GM19240 (cell line): ENCODE data around the gene QSOX2.

Experiments
- DNase-seq: peaks from one replicate; pipeline ENCODE4 v3.0.0; 2011; ENCODE audit warnings: low spot score; ENCODE audit not compliant: insufficient read length

QSOX2 gene

DNA sequence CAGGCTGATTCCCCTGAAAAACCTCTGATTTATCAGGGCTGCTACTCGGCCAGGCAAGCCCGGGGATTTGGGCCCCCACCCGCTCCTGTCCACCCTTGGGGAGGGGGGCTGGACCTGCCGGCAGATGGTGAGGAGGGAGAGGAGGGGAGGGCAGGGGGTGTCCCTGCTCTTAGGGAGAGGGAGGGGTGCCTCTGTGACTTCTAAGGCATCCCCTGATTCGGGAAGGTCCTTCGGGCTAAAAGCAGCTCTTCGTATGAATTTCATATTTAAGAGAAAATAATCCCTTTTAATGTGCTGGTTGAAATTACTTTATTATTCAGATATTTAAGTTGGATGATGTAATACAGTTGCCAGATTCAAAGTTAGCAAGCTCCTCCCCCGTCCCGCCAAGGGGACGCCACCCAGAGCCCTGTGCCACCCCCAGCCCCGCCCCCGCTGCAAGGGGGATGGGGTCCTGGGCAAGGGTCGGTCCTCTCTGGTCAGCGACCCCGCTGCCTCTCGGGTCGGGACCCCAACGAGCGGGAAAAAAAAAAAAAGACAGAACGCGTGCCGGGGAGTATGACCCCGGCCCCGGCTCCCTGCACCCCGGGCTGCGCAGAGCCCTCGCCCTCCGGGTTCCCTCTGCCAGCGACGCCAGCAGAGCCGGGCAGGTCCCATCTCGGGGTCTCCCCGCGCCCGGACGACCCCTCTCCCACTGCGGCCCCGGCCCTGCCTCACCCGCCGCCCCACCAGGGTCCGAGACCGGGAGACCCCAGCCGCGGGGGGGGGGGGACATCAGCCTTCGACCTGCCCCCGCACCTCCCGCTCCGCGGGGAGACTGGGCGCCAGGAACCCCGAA lies 53.1 kb downstream of the QSOX2 start:
- DNase-seq: no peak

DNA sequence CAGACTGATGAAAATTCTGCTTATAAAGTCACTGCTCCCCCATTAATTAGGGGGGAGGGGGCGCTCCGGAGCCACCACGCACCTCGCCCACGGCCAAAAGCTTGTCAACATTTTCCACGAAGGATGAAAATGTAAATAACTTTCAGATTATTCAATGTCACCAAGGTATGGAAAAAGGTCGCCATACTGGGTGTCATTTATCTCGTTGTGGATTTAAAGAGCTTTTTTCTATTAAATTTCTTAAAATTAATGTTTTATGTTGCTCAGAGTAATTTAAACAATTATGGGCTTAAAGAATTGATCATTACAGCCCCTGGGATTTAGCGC lies 53.7 kb downstream of the QSOX2 start:
- DNase-seq: no peak

DNA sequence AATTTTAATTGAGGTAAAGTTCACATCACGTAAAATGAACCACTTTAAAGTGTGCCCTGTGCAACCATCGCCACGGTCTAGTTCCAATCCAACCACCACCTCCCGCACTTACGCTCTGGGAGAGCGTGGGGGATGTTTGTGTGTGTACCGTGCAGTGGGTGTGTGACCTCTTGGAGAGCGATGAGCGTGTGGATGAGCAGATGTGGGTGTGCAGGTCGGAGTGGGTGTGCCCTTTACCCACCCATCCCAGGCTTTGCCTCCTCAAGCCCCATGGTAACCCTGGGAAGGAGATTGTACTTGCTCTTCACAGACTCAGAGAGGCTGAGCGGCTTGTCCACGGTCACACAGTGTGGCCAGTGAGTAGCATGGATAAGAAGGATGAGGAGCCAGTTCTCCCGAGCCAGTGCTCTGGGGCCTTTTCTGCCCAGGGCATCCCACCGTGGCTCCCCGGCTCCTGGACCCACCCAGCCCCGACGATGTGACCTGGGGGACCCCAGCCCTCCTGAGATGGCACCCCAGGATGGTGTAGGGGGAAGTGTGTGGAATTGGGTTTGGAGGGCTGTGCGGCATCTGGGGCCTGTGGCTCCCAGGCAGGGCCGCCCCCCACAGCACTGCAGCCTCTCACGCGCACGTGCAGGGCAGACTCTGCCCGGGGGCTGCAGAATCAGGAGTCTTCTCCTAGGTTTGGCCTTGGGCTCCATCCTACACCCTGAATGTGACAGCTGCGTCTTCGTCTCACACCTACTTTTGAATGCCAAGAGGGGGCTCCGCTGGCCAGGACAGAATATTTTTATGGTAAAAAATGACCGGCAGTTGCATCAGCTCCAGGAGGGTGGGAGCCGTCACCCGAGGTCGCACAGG lies 54.3 kb downstream of the QSOX2 start:
- DNase-seq: no peak

DNA sequence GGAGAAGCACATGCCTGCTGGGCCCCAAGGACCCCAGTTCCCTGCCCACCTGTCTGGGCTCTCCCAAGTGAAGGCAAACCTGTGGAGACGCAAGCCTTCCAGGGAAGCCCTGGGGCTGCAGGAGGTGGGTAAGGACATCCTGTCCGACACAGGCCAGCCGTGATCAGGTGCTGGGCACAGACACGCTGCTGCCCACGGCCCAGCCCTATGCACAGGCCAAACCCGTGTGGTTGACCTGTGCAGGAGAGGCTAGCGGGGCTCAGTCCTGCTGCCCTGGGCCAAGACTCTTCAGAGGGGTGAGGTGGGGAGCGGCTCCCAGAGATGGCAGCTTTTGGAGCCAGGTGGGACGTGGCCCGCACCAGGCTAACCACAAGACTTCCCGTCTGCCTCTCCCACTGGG lies 55.0 kb downstream of the QSOX2 start:
- DNase-seq: no peak

DNA sequence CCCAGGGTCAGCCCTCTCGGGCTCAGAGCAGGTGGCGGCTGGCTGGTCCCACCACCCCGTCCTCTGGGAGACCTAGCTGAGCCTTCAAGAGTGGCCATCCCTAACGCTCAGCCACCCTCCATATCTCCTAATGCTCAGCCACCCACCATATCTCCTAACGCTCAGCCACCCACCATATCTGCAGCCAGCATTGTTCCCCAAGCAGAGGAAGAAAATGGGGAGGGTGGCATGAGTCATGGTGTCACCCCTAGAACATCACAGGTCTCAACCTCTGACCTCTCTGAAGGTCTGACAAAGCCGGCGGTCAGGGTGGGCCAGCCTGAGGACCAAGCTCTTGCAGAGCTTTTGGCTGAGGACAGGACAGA lies 55.4 kb downstream of the QSOX2 start:
- DNase-seq: no peak

DNA sequence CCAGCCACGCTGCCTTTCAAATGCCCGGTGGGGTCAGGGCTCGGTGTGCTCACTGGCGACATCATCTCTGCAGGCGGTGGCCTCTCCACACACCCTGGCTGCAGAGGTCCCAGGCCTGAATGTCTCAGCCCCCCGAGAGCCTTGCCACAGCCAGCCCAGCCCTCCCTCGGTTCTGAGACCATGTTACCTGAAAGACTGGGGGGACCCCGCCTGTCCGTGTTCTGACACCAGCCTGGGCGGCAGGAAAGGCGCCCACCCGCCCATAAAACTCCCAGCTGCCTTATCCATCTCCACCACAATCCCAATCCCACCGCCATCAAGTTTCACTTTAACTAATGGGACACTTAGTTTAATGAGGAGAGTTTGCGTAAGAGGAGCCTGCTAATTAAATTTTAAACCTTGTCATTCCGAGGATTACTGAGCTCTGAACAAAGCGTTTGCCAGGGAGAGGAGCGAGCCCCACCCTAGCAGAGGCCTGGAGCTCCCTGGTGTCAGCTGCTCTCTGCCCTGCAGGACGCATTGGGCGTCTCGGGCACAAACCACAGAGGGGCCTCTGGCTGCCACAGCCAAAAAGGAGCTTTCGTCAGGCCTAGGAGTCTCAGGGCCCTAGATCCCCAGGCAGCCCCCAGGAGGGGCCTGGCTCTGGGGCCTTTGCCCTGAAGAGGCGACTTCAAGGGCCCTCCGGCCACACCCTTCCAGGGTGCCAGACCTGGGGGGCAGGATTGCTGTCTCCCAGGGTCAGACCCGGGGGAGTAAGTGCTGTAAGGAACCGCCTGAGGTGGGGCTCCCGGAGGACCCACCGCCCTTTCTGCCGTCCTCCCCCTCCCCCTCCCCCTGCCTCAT lies 56.0 kb downstream of the QSOX2 start:
- no peak for DNase-seq

DNA sequence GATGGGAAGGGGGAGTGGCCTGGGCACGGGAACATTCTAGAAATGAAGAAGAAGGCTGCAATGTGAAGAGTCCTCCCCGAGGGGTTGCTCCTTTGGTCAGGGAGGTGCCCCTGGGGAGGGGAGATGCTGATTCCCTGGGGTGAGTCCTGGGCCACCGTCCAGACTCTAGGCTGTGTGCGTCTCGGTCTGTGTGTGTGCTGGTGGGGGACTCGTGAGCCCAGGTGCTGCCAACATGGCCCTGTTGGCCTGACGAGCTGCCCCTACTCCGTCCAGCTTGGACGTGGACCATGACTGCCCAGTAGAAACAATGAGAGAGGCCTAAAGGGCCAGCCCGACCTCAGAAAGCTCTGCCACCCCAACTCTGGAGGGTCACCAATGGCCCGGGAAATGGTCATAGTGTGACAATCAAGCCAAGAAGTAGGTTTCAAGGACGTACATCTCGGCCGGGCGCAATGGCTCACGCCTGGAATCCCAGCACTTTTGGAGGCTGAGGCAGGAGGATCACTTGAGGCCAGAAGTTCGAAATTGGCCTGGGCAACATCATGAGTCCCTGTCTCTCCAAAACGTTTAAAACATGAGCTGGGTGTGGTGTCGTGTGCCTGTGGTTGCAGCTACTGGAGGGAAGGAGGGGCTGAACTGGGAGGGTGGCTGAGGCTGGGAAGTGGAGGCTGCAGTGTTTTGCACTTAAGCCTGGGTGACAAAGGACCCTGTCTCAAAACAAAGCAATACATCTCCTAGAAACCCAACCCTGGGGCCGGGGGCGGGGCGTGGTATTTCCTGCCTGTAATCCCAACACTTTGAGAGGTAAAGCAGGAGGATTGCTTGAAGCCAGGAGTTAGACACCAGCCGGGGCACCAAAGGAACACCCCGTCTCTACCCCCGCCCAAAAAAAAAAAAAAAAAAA lies 57.7 kb downstream of the QSOX2 start:
- DNase-seq: no peak

DNA sequence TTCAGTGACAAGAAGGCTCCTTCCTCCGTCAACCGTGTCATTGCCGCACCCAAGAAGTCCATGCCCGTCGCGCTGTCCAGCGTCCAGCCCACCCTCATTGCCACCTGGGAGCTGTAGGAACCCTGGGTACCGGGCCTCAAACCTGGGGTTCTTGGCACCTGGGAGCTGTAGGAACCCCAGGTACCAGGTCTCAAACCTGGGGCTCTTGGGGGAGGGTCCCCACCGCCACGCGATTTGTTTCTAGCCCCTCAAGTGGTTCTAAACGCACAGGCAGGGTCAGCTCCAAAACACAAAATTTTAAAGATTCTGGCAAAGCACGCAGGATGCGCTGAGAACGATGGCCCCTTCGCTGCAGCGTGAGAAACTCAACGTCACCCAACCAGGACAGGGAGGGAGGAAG lies 58.4 kb downstream of the QSOX2 start:
- no peak for DNase-seq

DNA sequence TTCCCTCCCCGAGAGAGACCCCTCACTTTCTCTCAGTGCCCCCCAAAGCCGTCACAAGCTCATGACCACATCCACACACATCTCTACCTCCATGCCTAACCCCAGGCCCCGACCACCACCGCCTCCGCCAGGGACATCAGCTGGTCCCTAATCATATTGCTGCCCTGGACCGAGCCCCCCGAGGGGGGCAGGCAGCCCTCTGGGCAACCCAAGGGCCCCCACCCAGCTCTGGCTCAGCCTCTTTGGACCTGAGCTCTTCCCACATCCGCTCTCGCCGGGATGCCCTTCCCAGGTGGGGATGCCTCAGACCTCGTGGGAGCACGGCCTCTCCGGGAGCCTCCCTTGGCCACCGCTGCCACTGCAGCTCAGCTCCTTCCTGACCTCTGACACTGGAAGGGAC lies 59.2 kb downstream of the QSOX2 start:
- DNase-seq: no peak

DNA sequence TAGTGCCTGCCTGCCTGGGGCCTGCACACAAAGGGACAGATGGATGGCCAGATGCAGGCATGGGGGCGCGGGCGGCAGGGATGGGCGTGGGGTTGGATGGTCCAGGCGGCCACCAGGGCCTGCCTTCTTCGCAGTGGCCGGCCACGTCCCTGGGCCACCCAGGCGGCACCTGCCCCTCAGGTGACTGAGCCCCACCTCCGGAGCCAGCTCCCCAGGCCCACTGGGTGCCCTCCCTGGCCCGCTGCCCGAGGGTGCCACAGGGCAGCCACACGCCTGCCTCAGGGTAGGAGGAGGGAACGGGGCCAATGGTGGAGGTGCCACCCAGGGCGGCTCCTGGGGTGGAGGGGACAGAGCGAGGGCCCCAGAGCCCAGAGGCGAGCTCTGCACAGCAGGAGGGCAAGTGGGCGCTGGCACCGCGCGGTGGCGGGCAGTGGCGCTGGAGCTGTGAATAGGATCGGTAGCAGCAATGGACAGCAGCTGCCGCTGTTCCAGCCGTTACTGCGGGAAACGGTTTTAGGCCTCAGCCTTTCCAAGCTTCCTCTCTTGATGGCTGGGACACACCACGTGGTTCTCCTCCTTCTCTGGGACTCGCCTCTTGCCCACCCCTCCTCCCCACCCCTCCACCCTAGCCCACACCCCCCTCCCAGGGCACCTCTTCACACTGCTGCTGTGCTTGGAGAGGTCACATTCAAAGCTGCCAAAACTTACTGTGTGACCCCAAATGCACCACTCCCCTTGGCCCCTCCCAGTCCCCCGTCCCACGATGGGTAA lies 59.8 kb downstream of the QSOX2 start:
- no peak for DNase-seq

DNA sequence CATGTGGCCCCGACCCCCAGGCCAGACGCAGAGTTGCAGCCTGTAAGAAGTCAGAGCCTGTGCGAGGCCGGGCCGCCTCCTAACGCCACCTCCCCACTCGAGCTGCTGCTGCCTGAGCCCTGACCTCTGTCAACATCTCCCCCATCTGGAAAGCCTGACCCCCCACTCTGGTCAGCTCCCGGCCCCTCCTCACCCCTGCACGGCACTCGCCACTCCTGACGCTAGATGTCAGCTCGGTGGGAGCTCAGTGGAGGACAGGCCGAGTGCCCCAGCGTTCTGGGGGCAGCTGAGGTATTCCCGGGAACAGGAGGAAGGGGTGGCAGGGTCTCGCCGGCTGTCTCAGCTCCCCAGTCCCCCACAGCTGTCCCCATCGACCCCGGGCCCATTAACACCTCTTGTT lies 60.5 kb downstream of the QSOX2 start:
- DNase-seq: no peak

DNA sequence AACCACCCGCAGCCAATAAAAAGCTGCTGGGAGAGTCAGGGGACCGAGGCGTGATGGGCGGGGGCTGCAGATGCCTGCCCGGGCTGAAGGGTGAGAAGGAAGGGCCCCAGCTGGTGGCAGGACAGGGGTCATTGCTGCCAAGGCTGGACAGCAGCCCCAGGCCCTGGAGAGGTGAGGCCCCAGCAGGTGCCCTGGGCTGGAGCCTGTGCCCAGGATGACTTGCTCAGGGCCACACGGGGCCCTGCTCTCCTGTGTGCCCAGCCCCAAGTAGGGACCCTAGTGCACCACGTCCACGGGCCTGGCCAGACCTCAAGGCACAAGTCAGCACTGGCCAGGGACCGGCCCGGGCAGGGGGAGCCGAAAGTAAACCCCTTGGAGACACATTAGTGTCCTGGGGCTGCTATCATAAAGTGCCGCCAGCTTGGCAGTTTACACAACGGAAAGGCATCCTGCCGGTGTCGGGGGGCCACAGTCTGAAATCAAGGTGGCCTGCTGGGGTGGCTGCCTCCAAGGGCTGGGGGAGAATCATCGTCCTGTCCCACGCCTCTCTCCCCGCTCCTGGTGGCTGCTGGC lies 62.7 kb downstream of the QSOX2 start:
- DNase-seq: no peak

DNA sequence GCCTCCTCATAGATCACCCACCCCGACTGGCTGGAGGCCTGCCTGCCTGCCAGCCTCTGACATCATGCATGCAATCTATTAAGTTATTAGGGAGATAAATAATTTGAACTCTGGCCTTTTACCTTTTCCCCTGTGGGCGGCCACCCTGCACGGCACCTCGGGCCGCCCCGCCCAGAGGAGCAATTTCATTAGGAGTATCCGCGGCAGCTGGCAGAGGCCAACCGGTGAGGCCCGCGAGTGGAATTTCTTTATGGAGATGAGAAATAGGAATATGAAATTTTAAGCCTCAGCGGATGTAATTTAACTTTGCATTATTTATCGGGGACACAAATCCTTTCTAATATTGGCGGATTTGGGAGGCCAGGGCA lies 63.2 kb downstream of the QSOX2 start:
- DNase-seq: no peak

DNA sequence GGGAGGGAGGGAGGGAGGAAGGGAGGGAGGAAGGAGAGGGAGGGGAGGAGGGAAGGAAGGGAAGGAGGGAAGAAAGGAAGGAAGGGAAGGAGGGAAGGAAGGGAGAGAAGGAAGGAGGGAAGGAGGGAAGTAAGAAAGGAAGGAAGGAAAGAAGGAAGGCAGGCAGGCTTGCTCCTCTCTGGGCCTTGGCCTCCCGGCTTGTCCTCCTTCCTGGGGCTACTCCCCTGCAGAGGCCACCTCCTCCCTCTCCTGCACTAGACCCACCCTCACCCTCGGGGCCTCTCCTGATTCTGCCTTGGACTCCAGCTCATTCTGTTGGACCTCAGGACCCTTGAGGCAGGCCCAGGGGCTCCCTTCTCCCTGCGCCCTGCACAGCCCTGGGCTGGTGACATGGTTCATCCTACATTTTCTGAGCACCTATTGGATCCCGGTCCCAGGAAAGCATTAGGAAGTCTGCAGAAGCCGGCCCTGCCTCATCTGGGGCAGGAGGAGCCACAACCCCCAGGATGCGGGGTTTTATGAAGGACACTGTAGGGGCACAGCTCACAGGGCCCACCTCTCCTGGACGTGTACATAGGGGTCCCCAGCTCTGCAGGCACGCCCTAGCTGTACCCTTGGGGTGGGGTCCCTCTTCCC lies 63.7 kb downstream of the QSOX2 start:
- DNase-seq: no peak

DNA sequence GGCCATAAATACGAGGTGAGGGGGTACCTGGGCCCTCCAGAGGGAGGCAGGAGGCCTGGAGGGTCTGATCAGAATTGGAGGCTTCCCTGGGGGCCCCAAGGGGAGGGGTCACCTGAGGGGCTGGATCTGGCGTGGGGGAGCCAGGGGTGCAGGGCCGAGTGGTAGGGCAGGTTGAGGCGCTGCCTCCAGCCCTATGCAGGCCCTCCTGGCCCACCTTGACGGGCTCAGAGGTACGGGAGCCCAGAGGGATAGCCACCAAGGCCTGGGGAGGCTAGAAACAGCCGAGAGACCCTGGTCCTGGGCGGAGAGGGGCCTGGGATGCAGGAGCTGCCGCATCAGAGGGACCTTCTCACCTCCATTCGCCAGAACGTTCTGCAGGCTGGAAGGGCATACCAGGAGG lies 65.0 kb downstream of the QSOX2 start:
- no peak for DNase-seq

DNA sequence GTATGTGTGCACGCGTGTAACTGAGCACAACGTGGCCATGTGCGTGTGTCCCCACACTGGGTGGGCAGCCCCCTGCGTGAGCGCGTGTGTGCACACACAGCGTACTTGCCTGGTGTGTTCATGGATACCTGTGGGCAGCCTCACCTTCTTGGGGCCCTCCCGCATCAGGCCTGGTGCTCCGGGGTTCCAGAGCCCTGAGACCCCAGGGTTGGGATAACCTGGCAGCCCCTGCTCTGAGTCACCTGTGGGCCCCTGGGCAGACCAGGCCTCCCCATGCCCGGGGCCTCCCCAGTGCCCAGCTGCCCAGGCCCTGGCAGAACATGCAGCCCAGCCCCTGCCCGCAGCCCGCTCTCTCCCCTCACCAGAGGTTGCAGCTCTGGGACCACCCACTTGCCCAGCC lies 65.9 kb downstream of the QSOX2 start:
- DNase-seq: no peak

DNA sequence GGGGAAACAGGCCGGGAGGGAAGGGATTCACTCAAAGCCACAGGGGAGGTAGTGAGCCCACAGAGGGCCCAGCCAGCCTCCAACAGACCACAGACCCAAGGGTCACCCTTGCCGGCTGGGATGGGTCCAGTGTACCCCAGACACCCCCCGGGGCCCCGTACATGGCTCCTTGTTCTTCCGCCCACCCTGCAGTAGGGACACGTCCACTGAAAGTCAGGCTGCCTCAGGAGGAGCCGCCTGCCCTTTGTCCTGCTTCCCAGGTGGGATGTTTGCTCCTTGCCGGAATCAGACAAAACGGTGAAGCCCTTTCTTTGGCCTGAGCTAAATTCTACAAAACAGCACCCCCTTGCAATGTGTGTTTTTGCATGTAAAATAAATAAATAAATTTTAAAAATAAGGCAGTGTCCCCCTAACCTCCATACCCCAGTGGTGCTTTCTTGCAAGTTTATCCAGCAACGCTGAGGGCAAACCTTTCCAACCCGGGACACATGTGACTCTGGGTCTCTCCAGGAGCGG lies 66.5 kb downstream of the QSOX2 start:
- DNase-seq: no peak

DNA sequence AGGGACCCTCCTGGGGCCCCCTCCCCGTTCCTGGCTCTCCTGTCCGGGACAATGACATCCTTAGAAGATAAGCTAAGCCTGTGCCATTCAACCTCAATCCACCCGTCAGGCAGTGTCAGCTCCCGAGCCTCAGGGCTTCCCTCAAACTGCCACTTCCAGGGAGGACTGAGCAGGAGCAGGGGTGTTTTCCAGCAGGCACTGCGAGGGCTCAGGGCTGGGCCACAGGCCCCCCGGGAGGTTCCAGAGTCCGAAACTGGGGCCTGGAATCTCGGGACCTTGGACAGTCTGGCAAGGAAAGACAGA lies 66.9 kb downstream of the QSOX2 start:
- DNase-seq: no peak

DNA sequence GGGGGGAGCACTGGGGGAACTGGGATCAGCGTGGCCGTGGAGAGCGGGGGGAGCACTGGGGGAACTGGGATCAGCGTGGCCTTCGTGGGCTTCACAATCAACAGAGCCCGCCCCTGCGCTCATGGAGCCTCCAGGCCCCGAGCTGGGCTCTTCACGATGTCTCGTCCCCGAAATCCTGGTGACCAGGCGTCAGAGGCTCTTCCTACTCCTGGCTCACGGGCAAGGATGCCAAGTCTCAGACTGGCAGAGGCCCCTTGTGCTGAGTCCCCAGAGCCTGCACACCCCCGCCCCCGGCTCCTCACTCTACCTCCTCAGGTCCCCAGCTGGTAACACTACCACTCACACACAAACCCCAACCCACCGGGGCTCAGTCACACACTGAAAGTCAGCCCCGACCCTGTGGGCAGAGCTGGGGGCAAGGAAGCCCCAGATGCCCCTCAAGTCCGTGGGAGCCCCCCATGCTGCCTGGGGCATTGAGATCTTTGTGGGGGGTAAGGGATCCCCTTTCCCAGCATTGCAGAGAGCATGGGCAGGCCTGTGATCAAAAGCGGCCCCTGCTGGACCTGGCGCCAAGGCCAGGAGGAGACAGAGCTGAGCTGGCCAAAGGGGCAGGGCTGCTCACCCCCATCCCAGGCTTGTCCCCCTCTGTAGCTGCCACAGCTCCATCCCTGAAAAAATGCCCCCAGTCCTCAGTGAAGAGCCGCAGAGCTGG lies 67.4 kb downstream of the QSOX2 start:
- DNase-seq: no peak
